GM23248 (cell line): Measurements from ENCODE around the gene LSP1. TPM values are rescaled to one million over a fixed set of nuclear protein-coding genes. Genes with fewer than 3 reads are reported as not detected.
A peak's percentile ranks its signal among the peaks of the same experiment; 100 is the strongest.

Source experiments
- DNase-seq: peaks from one replicate; pipeline ENCODE4 v3.0.0-alpha.2; 2015
- H2AFZ ChIP-seq: fragments of 200-600 bp; sonication (generic); 2 replicates; pipeline ENCODE4 v1.6.1; 2016; ENCODE audit warnings: antibody characterized with exemption
- H3F3A ChIP-seq: fragments of 200-600 bp; sonication (generic); 2 replicates; pipeline ENCODE4 v1.6.1; 2016; ENCODE audit warnings: mild to moderate bottlenecking, antibody characterized with exemption, mixed run types; ENCODE audit not compliant: insufficient read depth
- H3K27ac ChIP-seq: fragments of 200-600 bp; sonication (generic); 2 replicates; pipeline ENCODE4 v1.5.1; 2016; ENCODE audit warnings: mild to moderate bottlenecking
- H3K27me3 ChIP-seq: fragments of 200-600 bp; sonication (generic); replicated peaks from 2 replicates; pipeline ENCODE4 v1.6.1; 2016; ENCODE audit warnings: mild to moderate bottlenecking; ENCODE audit not compliant: insufficient read depth
- H3K36me3 ChIP-seq: fragments of 200-600 bp; sonication (generic); 2 replicates; pipeline ENCODE4 v1.6.1; 2016; ENCODE audit warnings: low read depth, mild to moderate bottlenecking
- H3K4me1 ChIP-seq: fragments of 200-600 bp; sonication (generic); 2 replicates; pipeline ENCODE4 v1.6.1; 2016; ENCODE audit warnings: mild to moderate bottlenecking; ENCODE audit not compliant: insufficient read depth
- H3K4me2 ChIP-seq: fragments of 200-600 bp; sonication (generic); one replicate; pipeline ENCODE4 v1.6.1; 2016; ENCODE audit warnings: mild to moderate bottlenecking; ENCODE audit not compliant: unreplicated experiment
- H3K4me3 ChIP-seq: fragments of 200-600 bp; sonication (generic); 2 replicates; pipeline ENCODE4 v1.5.1; 2016; ENCODE audit warnings: mild to moderate bottlenecking
- H3K79me2 ChIP-seq: fragments of 200-600 bp; sonication (generic); 2 replicates; pipeline ENCODE4 v1.6.1; 2016; ENCODE audit warnings: mild to moderate bottlenecking; ENCODE audit not compliant: insufficient read depth
- H3K9ac ChIP-seq: fragments of 200-600 bp; sonication (generic); 2 replicates; pipeline ENCODE4 v1.6.1; 2016; ENCODE audit warnings: mild to moderate bottlenecking
- H3K9me2 ChIP-seq: fragments of 200-600 bp; sonication (generic); 2 replicates; pipeline ENCODE4 v1.6.1; 2016; ENCODE audit warnings: mixed run types, mild to moderate bottlenecking, moderate library complexity; ENCODE audit not compliant: insufficient read depth
- H3K9me3 ChIP-seq: fragments of 200-600 bp; sonication (generic); one replicate; pipeline ENCODE4 v1.6.1; 2017; ENCODE audit warnings: low read depth
- H4K20me1 ChIP-seq: fragments of 200-600 bp; sonication (generic); 2 replicates; pipeline ENCODE4 v1.6.0; 2016; ENCODE audit not compliant: insufficient read depth
- EZH2 ChIP-seq: fragments of 200-600 bp; sonication (generic); IDR thresholded peaks from 2 replicates; pipeline ENCODE4 v1.6.1; 2018; ENCODE audit warnings: antibody characterized with exemption, mild to moderate bottlenecking; ENCODE audit not compliant: insufficient read depth, poor library complexity, severe bottlenecking
- EZH2phosphoT487 ChIP-seq: fragments of 200-600 bp; sonication (generic); IDR thresholded peaks from 2 replicates; pipeline ENCODE4 v1.6.1; 2018; ENCODE audit warnings: antibody characterized with exemption, moderate library complexity, mild to moderate bottlenecking, low read depth; ENCODE audit not compliant: insufficient read depth
- WGBS, 2 experiments: methylation state at CpG; one replicate each; pipeline ENCODE4 v1.1.6; 2015 to 2017; ENCODE audit warnings: low lambda C conversion rate in 2 of 2, low coverage in 1 of 2; ENCODE audit errors: missing lambda C conversion rate in 2 of 2; 5-methylcytosine and 5-hydroxymethylcytosine counted together
- in situ Hi-C: fragments of 300-500 bp; cut with MboI; formaldehyde crosslinking; loops from 2 replicates; pipeline ENCODE4 v1.15.0; 2020
- polyA plus RNA-seq: library from polyadenylated mRNA; unstranded; fragments of >200 nt; fragmentation: Nextera tagmentation; extraction: Ambion mirVana; gene quantifications from 2 replicates; pipeline ENCODE4 v1.2.1, GENCODE V29; 2016
- total RNA-seq: library from RNA; depleted of rRNA; stranded (reverse); fragments of >200 nt; shearing (Covaris generic); gene quantifications from 2 replicates; pipeline ENCODE4 v1.2.3, GENCODE V29; 2014

LSP1 gene
- total and polyA plus RNA-seq, 2 experiments from 2014 or later, result 0.36 TPM; not detected in 1

- Histone ChIP-seq H3K4me1 (peaks cover 9% of the 10 kb centered on the region), H3F3A (no peaks in the 10 kb centered on the region), H4K20me1 (no peaks in the 10 kb centered on the region), H3K27me3 (peaks cover 54% of the 10 kb centered on the region), H3K9me2 (no peaks in the 10 kb centered on the region), H3K79me2 (no peaks in the 10 kb centered on the region), H3K27ac (no peak overlapping the region), H3K36me3 (no peaks in the 10 kb centered on the region), H3K9me3 (no peaks in the 10 kb centered on the region), H3K4me3 (no peak overlapping the region), H3K9ac (no peak overlapping the region), H2AFZ (no peak overlapping the region), H3K4me2 (no peak overlapping the region)
- DNase-seq, result no peak
- in situ Hi-C loops, result loop anchor here (10.0 kb wide), 1 partner anchor 123 kb away; the partner anchor contains the start of gene KRTAP5-6
- TF ChIP-seq EZH2phosphoT487 (no peak), EZH2 (no peak)
- 9 to 17% methylated on average over 1 of the region's 1 CpG for WGBS, 2 experiments
These were observed 35.4 kb upstream of the LSP1 start for GRCh38 chr11:1817511-1817910.

DNA sequence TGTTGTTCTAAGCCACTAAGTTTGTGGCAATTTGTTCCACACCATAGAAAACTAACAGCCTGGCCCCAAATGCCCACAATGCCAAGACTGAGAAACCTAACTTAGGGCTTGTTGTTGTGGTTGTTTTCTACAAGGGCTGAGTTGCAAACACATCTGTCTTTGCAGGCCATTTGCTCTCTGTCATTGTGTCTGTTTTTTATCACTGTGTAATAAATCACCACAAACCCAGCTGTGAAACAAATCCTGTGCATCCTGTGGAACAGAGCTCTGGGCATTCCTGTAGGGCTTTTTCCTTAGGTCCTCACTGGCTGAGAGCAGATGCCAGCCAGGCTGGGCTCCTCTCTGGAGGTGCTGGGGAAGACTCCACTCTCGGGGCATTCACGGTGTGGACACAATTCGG lies 33.8 kb upstream of the LSP1 start:
- no peak overlapping the region for H3K4me3 ChIP-seq
- no peaks in the 10 kb centered on the region for H3F3A ChIP-seq
- no peak overlapping the region for H3K4me2 ChIP-seq
- H3K79me2 ChIP-seq, result no peaks in the 10 kb centered on the region
- no peak overlapping the region for H3K9ac ChIP-seq
- peaks cover 9% of the 10 kb centered on the region for H3K4me1 ChIP-seq
- H3K9me3 ChIP-seq, result no peaks in the 10 kb centered on the region
- 0 to 3% methylated on average over 3 of the region's 3 CpGs for WGBS, 2 experiments
- no peak for DNase-seq
- H3K27ac ChIP-seq, result no peak overlapping the region
- H3K9me2 ChIP-seq, result no peaks in the 10 kb centered on the region
- TF ChIP-seq EZH2 (no peak), EZH2phosphoT487 (no peak)
- no peaks in the 10 kb centered on the region for H4K20me1 ChIP-seq
- H3K27me3 ChIP-seq, result peaks cover 41% of the 10 kb centered on the region
- no peak overlapping the region for H2AFZ ChIP-seq
- H3K36me3 ChIP-seq, result no peaks in the 10 kb centered on the region
- in situ Hi-C loops, result loop anchor here (10.0 kb wide), 1 partner anchor 124 kb away; the partner anchor contains the start of gene KRTAP5-6

DNA sequence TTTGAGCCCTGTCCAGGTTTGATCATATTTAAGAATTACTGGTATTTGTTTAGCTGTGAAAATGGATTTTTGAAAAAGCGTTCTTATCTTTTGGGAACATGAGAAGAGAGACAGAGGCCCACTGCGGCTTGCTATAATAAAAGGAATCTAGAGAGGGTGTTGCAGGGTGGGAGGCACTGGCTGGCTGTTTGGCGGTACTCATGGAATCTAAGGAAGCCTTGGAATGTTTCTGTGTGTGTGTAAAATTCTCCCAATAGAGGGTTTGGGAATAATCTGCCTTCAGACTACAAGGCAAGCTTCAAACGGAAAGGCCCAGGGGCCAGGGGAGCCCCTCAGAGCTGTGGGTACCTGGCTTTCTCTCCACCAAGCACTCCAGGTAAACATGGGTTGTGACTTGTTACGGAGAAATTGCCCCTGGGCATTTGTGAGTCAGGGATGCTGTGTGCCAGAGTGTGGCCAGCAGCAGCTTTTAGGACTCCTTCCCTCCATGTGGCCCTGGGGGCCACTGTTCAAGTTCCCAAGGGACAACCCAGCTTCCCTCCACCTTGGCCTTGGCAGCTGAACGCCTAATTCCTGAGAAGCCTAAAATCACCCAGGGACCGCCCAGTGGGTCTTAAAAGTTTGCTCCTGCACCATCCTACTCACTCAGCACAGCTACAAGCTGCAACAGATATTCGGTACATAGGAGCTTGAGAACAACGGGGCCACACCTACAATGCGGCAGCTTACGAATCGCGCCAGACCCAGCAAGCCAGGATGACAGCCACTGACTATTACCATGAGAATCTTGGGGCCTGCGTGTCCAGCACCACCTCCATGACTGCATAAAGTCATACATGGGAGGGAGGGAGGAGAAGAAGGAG lies 32.2 kb upstream of the LSP1 start:
- in situ Hi-C loops, result no loop called here
- peak; percentile 27 for DNase-seq
- H3K4me3 ChIP-seq, result no peak overlapping the region
- H3K27ac ChIP-seq, result no peak overlapping the region
- H3K79me2 ChIP-seq, result no peaks in the 10 kb centered on the region
- no peaks in the 10 kb centered on the region for H3K36me3 ChIP-seq
- H3K27me3 ChIP-seq, result peaks cover 26% of the 10 kb centered on the region
- no peaks in the 10 kb centered on the region for H4K20me1 ChIP-seq
- H3K9me3 ChIP-seq, result no peaks in the 10 kb centered on the region
- TF ChIP-seq EZH2phosphoT487, result no peak
- no peak for TF ChIP-seq EZH2
- H3K4me1 ChIP-seq, result peaks cover 9% of the 10 kb centered on the region
- H3K4me2 ChIP-seq, result peak overlapping the region; percentile 24
- H3F3A ChIP-seq, result no peaks in the 10 kb centered on the region
- WGBS, 2 experiments, result 48 to 53% methylated on average over 14 of the region's 14 CpGs
- no peaks in the 10 kb centered on the region for H3K9me2 ChIP-seq
- no peak overlapping the region for H2AFZ ChIP-seq
- no peak overlapping the region for H3K9ac ChIP-seq

- no peaks in the 10 kb centered on the region for H3K9me3 ChIP-seq
- H2AFZ ChIP-seq, result no peak overlapping the region
- H3K4me3 ChIP-seq, result no peak overlapping the region
- DNase-seq, result no peak
- no peak overlapping the region for H3K9ac ChIP-seq
- H3K4me2 ChIP-seq, result no peak overlapping the region
- no peaks in the 10 kb centered on the region for H3K36me3 ChIP-seq
- no peaks in the 10 kb centered on the region for H3K79me2 ChIP-seq
- TF ChIP-seq EZH2phosphoT487, result no peak
- no peak for TF ChIP-seq EZH2
- H3K27me3 ChIP-seq, result peaks cover 24% of the 10 kb centered on the region; the same call in 1 of the 2 replicates
- no peaks in the 10 kb centered on the region for H4K20me1 ChIP-seq
- no peaks in the 10 kb centered on the region for H3K9me2 ChIP-seq
- H3F3A ChIP-seq, result no peaks in the 10 kb centered on the region
- no peak overlapping the region for H3K27ac ChIP-seq
- in situ Hi-C loops, result no loop called here
- H3K4me1 ChIP-seq, result peaks cover 13% of the 10 kb centered on the region
These were observed 31.3 kb upstream of the LSP1 start for GRCh38 chr11:1821562-1821961.
